Activated T-cell treated with anti-CD3 and anti-CD28 coated beads for 48 hours (primary cell): Measurements from ENCODE around the gene AICDA.
"Not testable (repeated sequence)": the region's sequence is repeated elsewhere in the genome, so short reads cannot be mapped to it uniquely, and the experiment has no call there.

ENCODE experiments used
- DNase-seq: peaks from one replicate; pipeline ENCODE4 v3.0.0-alpha.2; 2020; ENCODE audit warnings: low read depth

The AICDA gene

DNA sequence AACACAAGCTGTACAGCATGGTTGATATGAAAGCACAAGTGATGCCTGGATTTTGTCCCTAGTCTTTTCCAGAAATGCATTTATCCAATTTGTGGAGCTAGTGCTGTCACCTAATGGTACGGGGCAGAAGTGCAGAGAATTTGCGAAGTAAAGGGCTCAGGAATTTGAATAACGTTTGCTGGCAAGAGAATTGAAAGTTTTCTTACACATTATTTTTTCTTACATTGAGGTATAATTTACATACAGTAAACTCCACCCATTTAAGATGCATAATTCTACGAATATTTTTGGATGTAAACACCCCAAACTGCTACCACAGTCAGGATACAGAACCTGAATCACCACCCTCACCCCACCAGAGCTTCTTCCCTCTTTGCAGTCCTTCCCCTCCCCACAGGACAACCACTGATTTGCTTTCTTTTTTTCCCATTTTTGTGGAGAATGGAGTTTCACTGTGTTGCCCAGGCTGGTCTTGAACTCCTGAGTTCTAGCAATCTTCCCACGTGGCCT, 3.5 kb downstream of the AICDA start:
- DNase-seq: no peak

DNA sequence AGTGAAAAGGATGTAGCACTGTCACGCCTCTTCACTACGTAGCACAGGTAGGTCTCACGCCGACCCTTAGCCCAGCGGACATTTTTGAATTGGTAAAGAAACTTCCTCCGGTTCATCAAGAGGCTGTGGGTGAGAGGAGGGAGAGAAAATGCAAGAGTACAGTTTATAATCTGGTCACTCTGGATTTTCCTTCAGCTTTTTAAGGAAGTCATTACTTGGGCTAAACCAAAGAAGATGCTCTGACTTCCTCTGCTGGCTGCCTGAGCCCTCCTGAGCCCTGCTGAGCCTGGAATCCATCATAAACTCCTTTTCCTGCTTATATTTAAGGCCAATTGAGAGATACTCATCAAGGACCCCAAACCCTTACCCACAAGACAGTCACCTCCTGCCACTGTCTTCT, 5.8 kb downstream of the AICDA start:
- DNase-seq: no peak

DNA sequence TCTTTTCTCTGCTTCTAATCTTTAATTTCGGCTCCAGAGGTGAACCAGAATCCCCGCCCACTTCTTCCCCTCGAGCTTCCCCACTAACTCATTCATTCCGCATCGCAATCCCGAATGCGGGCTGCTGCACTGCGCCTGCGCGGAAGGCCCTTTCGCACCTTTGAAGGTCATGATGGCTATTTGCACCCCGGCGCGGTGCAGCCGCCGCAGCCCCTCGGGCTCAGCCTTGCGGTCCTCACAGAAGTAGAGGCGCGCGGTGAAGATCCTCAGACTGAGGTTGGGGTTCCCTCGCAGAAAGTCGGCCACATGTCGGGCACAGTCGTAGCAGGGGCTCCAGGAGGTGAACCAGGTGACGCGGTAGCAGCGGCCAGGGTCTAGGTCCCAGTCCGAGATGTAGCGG, 7.6 kb downstream of the AICDA start:
- DNase-seq: no peak

DNA sequence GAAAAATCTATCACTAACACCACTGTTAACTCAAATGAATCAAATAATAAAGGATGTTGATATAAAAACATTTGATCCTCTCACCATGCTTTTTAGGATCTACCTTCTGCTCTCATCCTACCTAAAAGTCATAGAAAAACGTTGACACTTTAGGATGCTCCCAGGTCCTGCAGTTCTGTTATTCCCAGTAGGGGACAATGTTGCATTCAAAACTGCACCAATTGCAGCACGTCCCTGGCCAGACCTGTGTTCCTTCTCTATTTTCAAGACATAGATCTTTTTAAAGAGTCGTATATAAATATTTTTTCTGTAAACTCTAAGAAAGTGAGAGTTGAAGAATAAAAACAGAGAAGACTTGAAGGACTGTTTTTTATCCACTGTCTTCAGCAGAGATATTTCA, 8.8 kb downstream of the AICDA start:
- DNase-seq: no peak

DNA sequence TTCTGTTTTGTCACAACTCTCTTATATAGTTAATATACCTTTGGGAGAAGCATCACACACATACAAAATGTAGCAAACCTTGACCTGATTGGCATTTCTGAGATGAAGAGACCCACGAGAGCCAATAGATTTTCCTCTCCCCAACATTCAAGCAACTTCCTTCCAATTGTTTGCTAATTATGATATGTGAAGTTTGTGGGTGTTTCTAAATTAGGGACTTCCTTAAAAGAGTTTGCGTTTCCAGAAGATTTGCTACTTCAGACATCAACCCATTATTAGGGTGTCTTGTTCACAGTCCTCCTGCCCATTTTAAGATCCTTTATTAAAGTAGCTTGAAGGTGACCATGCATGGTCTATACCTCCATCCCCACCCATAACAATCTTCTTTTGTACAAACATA, 9.4 kb downstream of the AICDA start:
- DNase-seq: no peak

DNA sequence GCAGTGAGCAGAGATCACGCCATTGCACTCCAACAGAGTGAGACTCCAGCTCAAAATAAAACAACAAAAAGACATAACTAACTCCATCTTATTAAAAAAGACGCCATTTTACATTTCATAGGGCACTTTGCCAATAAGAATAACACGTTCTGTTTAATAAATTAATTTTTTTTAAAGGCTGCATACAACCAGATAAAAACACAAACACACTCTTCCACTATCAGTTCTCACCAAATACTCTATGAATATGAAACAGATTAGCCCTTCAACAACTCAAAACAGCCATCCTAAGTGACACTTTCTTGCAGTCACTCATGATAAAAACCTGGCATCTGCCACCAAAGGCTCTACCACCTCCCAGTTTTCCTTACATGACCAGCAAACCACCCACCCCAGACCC, 16.1 kb downstream of the AICDA start:
- no peak for DNase-seq

DNA sequence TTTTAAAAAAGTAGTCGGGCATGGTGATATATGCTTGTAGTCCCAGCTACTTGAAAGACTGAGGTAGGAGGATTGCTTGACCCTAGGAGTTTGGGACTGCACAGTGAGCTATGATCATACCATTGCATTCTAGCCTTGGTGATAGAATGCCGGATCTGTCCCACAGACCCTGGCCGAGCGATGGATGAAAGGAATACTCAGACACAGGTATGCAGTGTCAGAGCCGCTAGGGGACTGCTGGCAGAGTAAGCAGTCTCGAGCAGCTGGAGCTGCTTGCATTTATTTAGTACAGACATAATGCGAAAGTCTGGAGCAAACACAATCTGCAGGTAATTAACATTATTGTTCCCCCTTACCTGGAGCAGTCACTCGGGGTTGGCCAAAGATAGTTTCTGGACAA, 18.6 kb downstream of the AICDA start:
- DNase-seq: no peak

DNA sequence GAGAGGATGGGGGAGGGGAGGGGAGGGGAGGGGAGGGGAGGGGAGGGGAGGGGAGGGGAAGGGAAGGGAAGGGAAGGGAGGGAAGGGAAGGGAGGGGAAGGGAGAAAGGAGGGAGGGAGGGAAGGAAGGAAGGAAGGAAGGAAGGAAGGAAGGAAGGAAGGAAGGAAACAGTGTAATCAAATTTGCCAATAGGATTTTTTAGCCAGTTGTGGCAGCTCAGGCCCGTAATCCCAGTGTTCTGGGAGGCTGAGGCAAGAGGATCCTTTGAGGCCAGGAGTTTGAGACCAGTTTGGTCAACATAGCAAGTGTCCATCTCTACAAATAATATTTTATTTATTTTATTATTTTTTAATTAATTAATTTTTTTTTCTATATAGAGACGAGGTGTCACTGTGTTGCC, 19.4 kb downstream of the AICDA start:
- no peak for DNase-seq

DNA sequence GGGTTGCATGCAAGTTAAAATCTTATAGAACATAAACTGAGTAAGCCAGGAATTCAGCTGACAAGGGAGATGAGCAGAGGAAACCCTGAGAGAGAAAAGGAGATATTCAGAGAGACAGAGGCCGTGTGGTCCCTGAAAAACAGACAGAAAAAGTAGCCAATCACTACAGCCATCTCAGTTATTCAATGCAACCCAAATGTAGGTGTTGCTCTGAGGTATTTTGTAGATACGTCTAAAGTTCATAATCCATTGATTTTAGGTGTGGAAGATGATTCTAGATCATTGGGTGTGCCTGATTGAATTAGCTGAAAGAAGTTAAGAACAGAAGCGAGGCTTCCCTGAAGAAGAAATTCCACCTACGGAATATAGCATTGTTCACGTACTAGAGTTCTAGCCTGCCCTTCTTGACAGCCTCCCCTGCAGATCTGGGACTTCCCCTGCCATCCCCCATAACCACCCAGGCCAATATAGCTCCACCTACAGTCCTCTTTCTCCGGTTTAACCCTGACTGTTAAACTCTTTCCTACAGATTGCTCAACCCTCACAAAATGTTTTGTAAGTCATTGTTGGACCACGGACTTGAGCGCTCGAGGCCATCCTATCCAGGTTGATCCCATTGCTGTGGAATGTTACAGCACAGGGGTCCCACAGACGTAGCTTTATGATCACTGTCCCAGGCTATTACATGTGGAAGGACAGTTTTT, 21.7 kb downstream of the AICDA start:
- no peak for DNase-seq

DNA sequence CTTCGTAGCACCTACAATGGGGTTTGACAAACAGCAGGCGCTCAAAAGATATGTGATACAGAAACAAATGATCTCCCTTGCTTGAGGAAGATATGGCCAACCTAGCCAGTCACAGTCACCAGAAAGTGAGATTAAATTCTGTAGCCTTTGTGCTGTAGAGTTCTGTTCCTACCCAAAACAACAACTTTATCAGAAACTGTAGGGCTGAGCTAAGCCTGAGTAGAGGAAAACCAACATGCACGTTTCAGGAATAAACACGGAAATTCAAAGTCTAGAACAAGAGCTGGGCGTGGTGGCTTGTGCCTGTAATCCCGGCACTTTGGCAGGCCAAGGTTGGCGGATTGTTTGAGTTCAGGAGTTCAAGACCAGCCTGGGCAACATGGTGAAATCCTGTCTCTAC, 23.0 kb downstream of the AICDA start:
- no peak for DNase-seq

DNA sequence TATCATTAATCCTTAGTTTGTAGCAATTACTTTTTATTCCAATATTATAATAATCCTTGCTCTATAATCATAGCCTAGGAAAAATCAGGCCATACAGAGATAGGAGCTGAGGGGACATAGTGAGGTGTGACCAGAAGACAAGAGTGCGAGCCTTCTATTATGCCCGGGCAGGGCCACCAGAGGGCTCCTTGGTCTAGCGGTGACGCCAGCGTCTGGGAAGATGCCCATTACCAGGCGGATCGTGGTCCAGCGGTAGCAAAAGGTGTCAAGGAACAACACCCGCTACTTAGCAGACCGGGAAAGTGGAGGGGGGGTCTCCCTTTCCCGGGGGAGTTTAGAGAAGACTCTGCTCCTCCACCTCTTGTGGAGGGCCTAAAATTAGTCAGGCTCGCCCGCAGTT, 28.2 kb downstream of the AICDA start:
- DNase-seq: not testable (repeated sequence)

DNA sequence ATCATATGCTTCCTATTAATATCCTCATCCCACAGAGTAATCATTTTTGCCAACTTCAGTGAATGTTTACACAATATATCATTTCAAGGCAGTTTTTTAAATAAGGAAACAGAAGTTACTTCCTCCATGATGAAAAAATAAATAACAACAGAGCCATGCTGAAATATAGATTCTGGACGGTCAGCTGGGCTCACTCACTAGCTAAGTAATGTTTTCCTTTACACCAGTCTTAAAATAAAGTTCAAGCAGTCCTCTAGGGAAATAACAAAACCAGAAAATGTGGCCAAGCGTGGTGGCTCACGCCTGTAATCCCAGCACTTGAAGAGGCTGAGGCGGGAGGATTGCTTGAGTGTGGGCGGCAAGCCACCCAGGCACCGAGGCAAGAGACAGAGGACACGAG, 28.7 kb downstream of the AICDA start:
- DNase-seq: no peak

DNA sequence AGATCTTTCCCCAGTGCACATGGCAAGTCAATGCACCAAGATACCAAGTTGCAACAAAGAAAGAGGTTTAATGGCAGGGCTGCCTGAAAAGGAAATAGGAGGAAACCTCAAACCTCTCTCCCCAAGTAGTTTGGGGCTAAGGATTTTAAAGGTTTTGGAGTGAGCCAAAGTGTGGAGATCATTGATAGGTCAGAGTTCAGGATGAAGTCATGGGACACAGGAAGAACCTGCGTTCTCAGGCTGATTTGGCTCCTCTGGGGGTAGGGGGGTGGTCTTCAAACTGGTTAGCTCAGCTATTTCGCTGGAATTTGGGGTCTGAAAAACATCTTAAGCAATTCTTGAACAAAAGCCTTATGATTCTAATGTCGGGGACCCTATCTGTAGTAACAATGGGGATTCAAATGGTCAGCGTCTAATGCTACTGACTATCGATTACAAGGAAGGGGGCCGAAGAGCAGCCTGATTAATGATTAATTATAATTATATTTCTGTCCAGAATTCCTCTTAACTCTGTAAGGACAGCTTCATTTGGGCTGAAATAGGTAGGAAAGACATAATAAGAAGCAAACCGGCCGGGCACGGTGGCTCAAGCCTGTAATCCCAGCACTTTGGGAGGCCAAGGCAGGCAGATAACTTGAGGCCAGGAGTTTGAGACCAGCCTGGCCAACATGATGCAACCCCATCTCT, 31.4 kb downstream of the AICDA start:
- DNase-seq: no peak

DNA sequence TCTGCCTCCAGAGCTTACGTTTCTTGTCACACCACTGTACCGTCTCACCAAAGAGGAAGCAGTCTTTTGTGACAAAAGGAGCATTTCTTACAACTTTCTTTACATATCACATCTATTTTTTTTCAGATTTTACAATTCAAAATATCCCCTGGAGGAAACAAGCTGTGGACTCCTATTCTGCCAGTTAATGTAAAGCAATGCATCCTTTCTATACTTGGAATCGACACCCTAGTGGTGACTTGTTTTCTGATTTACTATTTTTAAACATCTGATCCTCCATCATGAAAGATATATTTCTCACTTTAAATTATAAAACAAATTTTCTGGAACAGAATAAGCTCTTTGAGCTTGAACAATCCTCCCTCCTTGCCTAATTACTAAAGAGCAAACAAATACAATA, 34.8 kb downstream of the AICDA start:
- no peak for DNase-seq

DNA sequence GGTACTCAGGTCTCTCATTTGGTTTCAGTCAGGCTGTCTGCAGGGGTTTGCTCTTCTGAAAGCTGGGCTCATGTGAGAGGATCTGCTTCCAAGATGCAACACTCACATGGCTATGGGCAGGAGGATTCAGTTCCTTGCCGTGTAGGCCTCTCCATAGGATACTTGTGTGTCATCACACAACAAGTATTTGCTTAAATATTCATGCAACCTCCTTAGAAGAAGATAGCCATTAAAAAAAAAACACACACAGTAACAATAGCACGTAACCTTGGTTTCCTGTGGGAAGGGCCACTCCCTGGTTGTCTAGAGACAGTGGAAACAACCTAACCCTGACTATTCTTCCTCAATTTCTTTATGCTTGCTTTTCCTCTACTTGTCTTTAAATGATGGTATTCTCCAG, 40.2 kb downstream of the AICDA start:
- DNase-seq: no peak

DNA sequence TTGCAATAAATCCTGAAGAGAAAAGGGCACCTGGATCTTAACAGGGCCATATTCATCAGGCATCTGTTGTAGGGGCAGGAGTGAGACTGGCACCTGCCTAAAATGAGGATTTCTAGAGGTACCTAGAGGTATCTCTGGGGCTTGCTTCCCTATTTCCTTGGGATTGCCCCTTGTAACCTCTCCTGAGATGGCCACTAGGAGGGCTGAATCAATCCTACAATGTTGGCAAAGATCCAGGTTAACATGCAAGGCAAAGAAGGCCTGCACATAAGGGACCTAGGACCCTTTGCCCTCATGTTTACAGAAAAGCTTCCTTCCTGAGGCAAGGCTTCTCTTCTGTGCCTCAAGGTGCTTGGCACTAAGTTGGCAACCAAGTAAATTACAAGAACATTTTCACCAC, 46.1 kb downstream of the AICDA start:
- no peak for DNase-seq

DNA sequence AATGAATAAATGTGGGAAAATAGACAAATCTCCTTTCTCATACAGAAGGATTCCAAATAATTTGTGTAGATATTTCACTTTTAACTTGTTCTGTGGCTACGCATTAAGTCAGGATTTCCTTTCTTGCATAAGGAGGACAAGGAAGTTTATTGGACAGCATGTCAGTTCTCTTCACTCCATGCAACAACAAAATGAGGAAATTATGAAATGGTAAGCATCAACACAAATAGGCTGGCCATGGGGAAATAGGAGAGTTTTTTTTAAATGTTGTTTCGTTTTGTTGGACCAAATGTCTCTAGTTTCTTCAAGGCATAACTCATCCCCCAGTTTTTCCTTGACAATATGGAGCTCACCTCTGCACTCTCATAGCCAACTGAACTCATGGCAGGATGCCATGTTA, 46.6 kb downstream of the AICDA start:
- not testable (repeated sequence) for DNase-seq

DNA sequence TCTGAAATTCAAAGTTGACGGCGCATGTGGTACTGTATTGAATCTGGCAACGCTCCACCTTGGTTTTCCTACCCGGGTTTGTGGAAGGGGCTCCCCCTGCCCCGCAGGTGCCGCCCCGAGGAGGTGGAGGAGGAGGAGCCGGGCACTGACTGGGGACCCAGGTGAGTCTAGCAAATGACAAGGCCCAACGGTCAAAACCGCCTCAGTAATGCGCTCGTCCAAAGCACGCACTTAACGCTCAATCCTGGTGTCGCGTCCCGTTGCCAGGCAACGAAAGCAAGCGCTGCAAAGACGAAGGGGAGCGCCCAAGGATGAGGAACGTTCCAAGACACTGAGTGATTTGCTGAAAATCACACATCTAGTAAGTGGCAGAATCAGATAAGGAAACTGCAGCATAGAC, 48.0 kb downstream of the AICDA start:
- no peak for DNase-seq

DNA sequence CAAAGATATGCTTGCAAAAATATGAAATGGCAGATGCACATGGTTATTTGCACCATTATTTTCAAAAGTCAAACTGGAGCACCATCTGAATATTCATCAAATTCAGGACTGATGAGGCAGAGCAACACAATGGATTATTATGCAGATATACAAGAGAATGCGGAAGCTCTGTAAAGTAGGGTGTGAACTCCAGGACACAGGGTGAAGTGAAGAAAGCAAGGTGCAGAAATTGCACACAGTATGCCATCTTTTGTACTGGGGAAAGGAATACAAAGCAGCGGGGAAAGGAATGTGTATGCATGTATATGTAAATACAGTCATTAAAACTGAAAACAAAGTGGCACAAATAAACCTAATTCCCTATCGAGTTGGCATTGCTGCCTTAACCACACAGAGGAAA, 49.3 kb downstream of the AICDA start:
- DNase-seq: no peak

DNA sequence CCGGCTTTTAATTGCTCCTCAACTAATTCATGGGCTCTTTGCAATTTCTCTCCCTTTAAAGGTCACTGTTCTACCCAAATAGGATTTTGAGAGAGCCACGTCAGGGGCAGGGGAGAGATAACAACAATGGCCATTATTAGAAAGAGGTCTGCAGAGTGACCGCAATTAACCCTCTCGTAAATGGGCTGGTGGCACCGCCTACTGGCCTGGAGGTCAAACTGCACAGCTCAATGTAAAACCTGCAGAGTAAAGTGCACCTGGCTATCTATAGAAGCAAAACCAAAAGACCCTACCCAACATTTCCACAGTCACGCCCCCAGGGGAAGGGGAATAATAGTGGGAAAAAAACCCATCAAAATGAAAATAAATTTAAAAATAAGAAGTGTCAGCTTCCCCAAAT, 50.3 kb downstream of the AICDA start:
- DNase-seq: no peak

DNA sequence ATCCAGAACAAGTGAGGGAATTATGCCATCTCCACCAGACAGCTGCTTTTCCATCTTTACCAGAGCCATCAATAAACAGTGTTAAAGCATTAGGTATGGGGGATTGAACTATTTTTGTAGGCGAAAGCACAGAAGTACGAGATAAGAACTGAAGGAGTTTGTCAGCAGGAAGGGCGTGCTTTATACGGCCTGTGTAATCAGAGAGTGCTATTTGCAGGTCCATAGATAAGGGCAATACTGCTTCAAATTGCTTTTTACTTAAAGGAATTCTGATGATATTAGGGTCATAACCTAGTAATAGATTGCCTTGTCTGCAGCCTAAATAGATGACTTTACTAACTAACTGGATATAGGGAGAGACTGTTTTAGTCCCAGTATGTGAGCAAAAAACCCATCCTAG, 51.6 kb downstream of the AICDA start:
- DNase-seq: no peak

DNA sequence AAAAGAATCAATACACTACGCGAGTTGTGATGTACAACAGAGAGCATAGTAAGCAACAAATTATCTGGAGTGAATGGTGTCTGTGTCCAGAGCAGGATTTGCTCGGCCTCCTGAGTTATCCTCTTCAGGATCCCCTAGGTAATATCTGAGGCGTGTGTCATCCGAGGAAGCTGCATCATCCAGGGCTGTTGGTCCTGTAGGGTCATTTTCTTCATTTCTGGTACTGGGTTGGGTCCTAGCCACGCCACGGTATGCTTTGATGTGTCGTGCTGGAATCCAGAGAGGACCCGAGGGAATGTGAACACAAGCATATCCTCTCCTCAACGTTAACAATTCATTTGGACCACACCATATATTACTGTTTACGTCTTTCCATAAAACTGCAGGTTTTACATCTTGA, 53.0 kb downstream of the AICDA start:
- no peak for DNase-seq

DNA sequence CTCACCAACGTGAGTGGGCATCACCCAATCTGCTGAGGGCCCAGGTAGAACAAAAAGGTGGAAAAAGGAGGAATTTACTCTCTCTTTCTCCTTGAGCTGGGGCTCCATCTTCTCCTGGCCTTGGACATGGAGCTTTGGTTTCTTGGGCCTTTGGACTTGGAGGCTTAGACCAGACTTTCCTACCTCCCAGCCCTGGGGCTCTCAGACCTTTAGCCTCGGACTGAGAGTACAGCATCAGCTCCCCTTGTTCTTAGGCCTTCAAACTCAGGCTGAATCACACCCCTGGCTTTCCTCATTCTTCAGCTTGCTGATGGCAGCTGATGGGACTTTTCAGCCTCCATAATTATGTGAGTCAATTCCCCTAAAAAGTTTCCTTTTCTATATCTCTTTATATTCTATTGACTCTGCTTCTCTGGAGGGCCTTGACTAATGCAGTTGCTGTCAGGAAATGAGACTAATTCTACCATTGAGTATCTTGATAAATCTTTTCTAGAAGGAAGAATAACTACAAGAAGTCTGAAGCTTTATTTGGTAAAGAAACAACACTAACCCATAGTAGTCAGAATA, 56.0 kb downstream of the AICDA start:
- no peak for DNase-seq
